HepG2 (cell line): ENCODE measurements around the gene B9D2. TPM values are rescaled to one million over a fixed set of nuclear protein-coding genes. Genes with fewer than 3 reads are reported as not detected.
A peak's percentile ranks its signal among the peaks of the same experiment; 100 is the strongest.

ENCODE experiments used
- ATAC-seq: fragments of 200-7000 bp; cut with Tn5 transposase; 3 replicates; pipeline ENCODE4 v1.9.1; 2020; ENCODE audit warnings: mild to moderate bottlenecking, moderate library complexity
- BruUV-seq: library from RNA; stranded (reverse); fragments of 400-500 nt; replicated peaks from 2 replicates; lab custom pipeline; 2021; lab: Mats Ljungman, UMichigan
- CTCF ChIA-PET: fragments of 300-600 bp; formaldehyde crosslinking; extraction: SDS; loops from one replicate; lab custom pipeline; 2021; ENCODE audit warnings: low total read pairs, inconsistent platforms, low intra/inter-chr PET ratio; lab: Yijun Ruan, JAX
- POLR2A ChIA-PET: fragments of 350-600 bp; sonication (Branson Sonifier 250); formaldehyde crosslinking; loops from one replicate; lab custom pipeline; 2020; ENCODE audit warnings: antibody characterized with exemption, inconsistent platforms; lab: Yijun Ruan, JAX
- DNase-seq: peaks from one replicate; pipeline ENCODE4 v3.0.0-alpha.2; 2015; ENCODE audit warnings: low spot score
- FAIRE-seq: peaks from 3 replicates; lab custom pipeline; 2011; peaks lifted over from hg19 to GRCh38; lab: Jason Lieb, UNC
- H2AFZ ChIP-seq: one replicate; pipeline ENCODE4 v1.6.1; 2011; ENCODE audit warnings: low read length, inconsistent platforms
- H3K27ac ChIP-seq: fragments of 300-600 bp; 3 replicates; pipeline ENCODE4 v1.8.0; 2011; ENCODE audit warnings: mixed run types, mild to moderate bottlenecking, mixed read lengths, low read length, inconsistent platforms; ENCODE audit not compliant: insufficient read depth; ENCODE audit errors: extremely low read length
- H3K27me3 ChIP-seq, 2 experiments: fragments of 200-600 bp in 1 of 2; 2 replicates in 1 of 2; 3 replicates in 1 of 2; pipeline versions ENCODE4 v1.6.0 to v1.8.0; 2011; ENCODE audit warnings: low read length in 2 of 2, mild to moderate bottlenecking in 2 of 2, moderate library complexity in 2 of 2, inconsistent platforms in 1 of 2; ENCODE audit not compliant: insufficient read depth in 2 of 2, control insufficient read depth in 1 of 2
- H3K36me3 ChIP-seq, 2 experiments: fragments of 200-600 bp in 1 of 2; replicated peaks in 1 of 2; 2 replicates in 1 of 2; 3 replicates in 1 of 2; pipeline versions ENCODE4 v1.5.1 to v1.8.0; 2011; ENCODE audit warnings: low read length in 2 of 2, inconsistent platforms in 1 of 2; ENCODE audit not compliant: insufficient read depth in 2 of 2, control insufficient read depth in 1 of 2
- H3K4me1 ChIP-seq: 2 replicates; pipeline ENCODE4 v1.5.1; 2012; ENCODE audit warnings: low read length, inconsistent platforms; ENCODE audit not compliant: insufficient read depth
- H3K4me2 ChIP-seq: 2 replicates; pipeline ENCODE4 v1.6.0; 2011; ENCODE audit warnings: low read depth, low read length, inconsistent platforms
- H3K4me3 ChIP-seq, 3 experiments: fragments of 200-600 bp in 1 of 3; sonication (generic), shearing (Covaris generic) in 1 of 3; replicated peaks in 1 of 3; 2 replicates each; pipeline ENCODE4 v1.5.1; 2011 to 2016; ENCODE audit warnings: low read length in 3 of 3, inconsistent platforms in 2 of 3, low read depth in 2 of 3, mild to moderate bottlenecking in 2 of 3, control low read depth in 1 of 3, mixed read lengths in 1 of 3; ENCODE audit not compliant: insufficient read depth in 1 of 3
- H3K79me2 ChIP-seq: one replicate; pipeline ENCODE4 v1.6.1; 2011; ENCODE audit warnings: low read length, inconsistent platforms; ENCODE audit not compliant: insufficient read depth
- H3K9ac ChIP-seq: 2 replicates; pipeline ENCODE4 v1.6.0; 2011; ENCODE audit warnings: mild to moderate bottlenecking, low read depth, low read length, inconsistent platforms; ENCODE audit not compliant: insufficient read depth
- H3K9me3 ChIP-seq: 2 replicates; pipeline ENCODE4 v1.5.1; 2012; ENCODE audit warnings: mild to moderate bottlenecking, low read length
- H4K20me1 ChIP-seq: 2 replicates; pipeline ENCODE4 v1.6.0; 2011; ENCODE audit warnings: inconsistent platforms, mild to moderate bottlenecking, low read length, moderate library complexity; ENCODE audit not compliant: insufficient read depth
- AGO2 ChIP-seq: fragments of 200-400 bp; formaldehyde crosslinking; optimal IDR thresholded peaks from 2 replicates; pipeline ENCODE3; 2017; ENCODE audit warnings: mild to moderate bottlenecking, low read depth, low read length, moderate library complexity
- ARNTL ChIP-seq: sonication (generic); formaldehyde crosslinking; IDR thresholded peaks from 2 replicates; pipeline ENCODE4 v1.4.0; 2020; ENCODE audit warnings: mild to moderate bottlenecking, missing genetic modification reagents
- ATF7-NPFF ChIP-seq: sonication (generic); formaldehyde crosslinking; IDR thresholded peaks from 2 replicates; pipeline ENCODE4 v1.8.1; 2023; ENCODE audit warnings: mild to moderate bottlenecking, low read depth, missing genetic modification reagents, moderate library complexity
- CAMTA2 ChIP-seq: sonication (generic); formaldehyde crosslinking; IDR thresholded peaks from 2 replicates; pipeline ENCODE4 v1.4.0; 2020; ENCODE audit warnings: mild to moderate bottlenecking, missing genetic modification reagents, borderline replicate concordance
- FOXA3 ChIP-seq: IDR thresholded peaks from 2 replicates; pipeline ENCODE4 v1.6.1; 2016; ENCODE audit warnings: missing genetic modification reagents, missing compliant biosample characterization
- HCFC1 ChIP-seq: fragments of 150-350 bp; IDR thresholded peaks from 2 replicates; pipeline ENCODE4 v1.6.1; 2014; ENCODE audit warnings: low read depth, low read length
- HMG20A ChIP-seq: IDR thresholded peaks from 2 replicates; pipeline ENCODE4 v1.6.1; 2016; ENCODE audit warnings: borderline replicate concordance
- KDM5B ChIP-seq: sonication (generic); formaldehyde crosslinking; IDR thresholded peaks from 2 replicates; pipeline ENCODE4 v1.4.0; 2020; ENCODE audit warnings: missing genetic modification reagents, mild to moderate bottlenecking, borderline replicate concordance
- MATR3 ChIP-seq: sonication (generic); formaldehyde crosslinking; IDR thresholded peaks from 2 replicates; pipeline ENCODE4 v1.4.0; 2020; ENCODE audit warnings: missing genetic modification reagents
- PHF20 ChIP-seq: sonication (generic); formaldehyde crosslinking; IDR thresholded peaks from 2 replicates; pipeline ENCODE4 v1.5.0; 2020; ENCODE audit warnings: mild to moderate bottlenecking, missing genetic modification reagents
- RBM22 ChIP-seq: fragments of 200-400 bp; formaldehyde crosslinking; optimal IDR thresholded peaks from 2 replicates; pipeline ENCODE3; 2017; ENCODE audit warnings: mild to moderate bottlenecking, low read length, moderate library complexity
- SNAI1 ChIP-seq: sonication (generic); formaldehyde crosslinking; IDR thresholded peaks from 2 replicates; pipeline ENCODE4 v1.5.0; 2020; ENCODE audit warnings: mild to moderate bottlenecking, missing genetic modification reagents, borderline replicate concordance
- SRSF1 ChIP-seq: fragments of 200-400 bp; formaldehyde crosslinking; optimal IDR thresholded peaks from 2 replicates; pipeline ENCODE3; 2017; ENCODE audit warnings: mild to moderate bottlenecking, low read depth, low read length, moderate library complexity
- ZBTB38 ChIP-seq: sonication (generic); formaldehyde crosslinking; IDR thresholded peaks from 2 replicates; pipeline ENCODE4 v1.5.1; 2020; ENCODE audit warnings: mild to moderate bottlenecking, missing genetic modification reagents
- ZNF570 ChIP-seq: sonication (generic); formaldehyde crosslinking; IDR thresholded peaks from 2 replicates; pipeline ENCODE4 v1.4.0; 2020; ENCODE audit warnings: mild to moderate bottlenecking, missing genetic modification reagents, borderline replicate concordance
- WGBS: methylation state at CpG from one replicate; pipeline ENCODE4 v1.1.6; 2017; ENCODE audit warnings: low lambda C conversion rate; 5-methylcytosine and 5-hydroxymethylcytosine counted together
- in situ Hi-C: cut with HindIII; loops from 2 replicates; pipeline ENCODE4 v1.10.0; 2017; ENCODE audit warnings: low pct_unique_long_range_greater_than_20kb; ENCODE audit not compliant: extremely low pct_ligation_motif_present
- intact Hi-C: fragments of 100-400 bp; cut with micrococcal nuclease; formaldehyde crosslinking; loops from one replicate; pipeline ENCODE4 v1.10.0; 2022; ENCODE audit not compliant: unreplicated experiment
- polyA plus RNA-seq, 8 experiments: library from polyadenylated mRNA; depleted of rRNA in 3 of 8; stranded (reverse) in 7 of 8; unstranded in 1 of 8; fragments of >200 nt; fragmentation: Illumina TruSeq in 4 of 8; extraction: Trizol in 4 of 8; gene quantifications; 2 replicates each; pipeline versions ENCODE4 v1.2.1 to v1.2.3, GENCODE V29; 2011 to 2016; ENCODE audit warnings: low read depth in 4 of 8, missing spikeins in 1 of 8, mixed read lengths in 1 of 8; ENCODE audit not compliant: insufficient read depth in 1 of 8
- total RNA-seq, 5 experiments: library from RNA; depleted of rRNA; stranded (reverse); fragments of >200 nt; fragmentation: Illumina TruSeq; extraction: Trizol; gene quantifications; 2 replicates each; pipeline ENCODE4 v1.2.3, GENCODE V29; 2016; ENCODE audit warnings: low read depth in 1 of 5

The B9D2 gene
- total and polyA plus RNA-seq, 2 of the 13 experiments (the other 11 are each of a cell fraction or from before 2014, with no cell fraction given): 3.1 to 4.4 TPM

DNA sequence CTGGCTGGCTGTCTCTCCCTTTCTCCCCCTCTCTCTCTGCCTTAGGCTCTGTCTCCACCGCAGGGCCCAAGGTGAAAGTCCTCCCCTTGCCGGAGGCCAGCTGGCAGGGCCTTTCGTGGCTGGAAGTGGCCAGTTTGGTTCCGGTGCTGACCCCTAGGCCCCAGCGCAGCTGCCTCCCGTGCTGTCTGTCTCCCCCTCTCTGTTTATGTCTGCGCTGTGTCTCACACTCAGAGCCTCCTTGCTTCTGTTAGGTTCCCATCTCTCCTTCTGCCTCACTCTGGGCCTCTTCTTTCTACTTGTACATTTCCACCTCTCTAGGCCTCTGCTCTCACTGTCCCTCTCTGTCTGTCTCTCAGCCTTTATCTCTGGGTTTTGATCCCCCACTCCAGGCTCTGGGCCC lies 40.9 kb downstream of the B9D2 start (continued):
- TF ChIP-seq HCFC1 (no peak), ZNF570 (CRISPR knock-in tag) (no peak), SNAI1 (CRISPR knock-in tag) (no peak)

DNA sequence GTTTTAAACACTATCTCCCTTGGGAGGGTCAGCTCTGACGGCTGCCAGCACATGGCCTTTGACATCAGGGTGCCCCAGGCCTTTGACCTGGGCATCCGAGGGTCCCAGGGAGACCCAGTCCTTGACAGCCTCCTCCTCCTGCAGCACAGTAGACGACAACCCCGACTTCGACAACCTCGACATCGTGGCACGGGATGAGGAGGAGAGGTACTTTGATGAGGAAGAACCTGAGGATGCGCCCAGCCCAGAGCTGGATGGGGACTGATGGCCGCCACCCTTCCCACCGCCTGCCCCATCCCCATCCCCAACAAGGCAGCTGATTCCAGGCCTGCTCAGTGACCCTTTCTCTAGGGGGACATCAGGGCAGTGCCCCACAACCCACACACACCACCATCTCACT lies 41.5 kb downstream of the B9D2 start:
- no peaks in the 10 kb centered on the region for H4K20me1 ChIP-seq
- peaks cover 2% of the 10 kb centered on the region for H3K79me2 ChIP-seq
- H3K9ac ChIP-seq: peak overlapping the region; percentile 72
- in situ Hi-C loops: no loop called here
- no peaks in the 10 kb centered on the region for H3K27me3 ChIP-seq
- no peak overlapping the region for H2AFZ ChIP-seq
- WGBS: 68% methylated on average over 6 of the region's 11 CpGs
- peaks cover 8 to 22% of the 10 kb centered on the region in 2 experiments; a peak in 4 of 5 replicates for H3K36me3 ChIP-seq
- peaks cover 78% of the 10 kb centered on the region for H3K4me1 ChIP-seq
- no peak for DNase-seq
- intact Hi-C loops: no loop called here
- BruUV-seq: no TSS peak
- POLR2A ChIA-PET: interaction anchor here (0.7 to 6.2 kb wide), 14 partner anchors 12 to 118 kb away, joined by 3 to 73 read pairs (median 6); partner anchors contain the start of genes B3GNT8, B9D2, CCDC97 and HNRNPUL1
- peak; percentile 18 for TF ChIP-seq RBM22
- peak; percentile 36 for TF ChIP-seq AGO2
- TF ChIP-seq SRSF1: peak; percentile 73
- TF ChIP-seq ARNTL (CRISPR knock-in tag): no peak
- TF ChIP-seq FOXA3 (CRISPR knock-in tag): no peak
- 0 out of 2 replicates have a peak, but pooled peaks have one; percentile 7 for TF ChIP-seq ZBTB38 (CRISPR knock-in tag)
- 0 out of 2 replicates have a peak, but pooled peaks have one; percentile 14 for TF ChIP-seq PHF20 (CRISPR knock-in tag)
- peak; percentile 51; the same call in 1 of the 2 replicates for TF ChIP-seq KDM5B (CRISPR knock-in tag)
- 0 out of 2 replicates have a peak, but pooled peaks have one; percentile 39 for TF ChIP-seq MATR3 (CRISPR knock-in tag)
- 0 out of 2 replicates have a peak, but pooled peaks have one; percentile 40 for TF ChIP-seq CAMTA2 (CRISPR knock-in tag)
- TF ChIP-seq ATF7-NPFF (CRISPR knock-in tag): no peak
- TF ChIP-seq HMG20A (CRISPR knock-in tag): 0 out of 2 replicates have a peak, but pooled peaks have one; percentile 0
- TF ChIP-seq, all 625 proteins: peak for 9
- no peaks in the 10 kb centered on the region for H3K9me3 ChIP-seq
- CTCF ChIA-PET: interaction anchor here (1.5 kb wide), 2 partner anchors 31 to 109 kb away, joined by 4 to 12 read pairs; partner anchors contain the start of gene TGFB1
- ATAC-seq (no peak), FAIRE-seq (no peak)
- H3K4me3 ChIP-seq: peak overlapping the region in 1 of 3 experiments; percentile 69; a peak in 2 of 6 replicates
- H3K4me2 ChIP-seq: peak overlapping the region; percentile 77
- H3K27ac ChIP-seq: peak overlapping the region; percentile 74
